Liver (tissue), 9 donors: ENCODE data around the gene CHID1. TPM values are rescaled to one million over a fixed set of nuclear protein-coding genes. Genes with fewer than 3 reads are reported as not detected.

ENCODE experiments used
- DNase-seq: peaks from one replicate; pipeline ENCODE4 v3.0.0-alpha.2; 2017; ENCODE audit warnings: low spot score
- H3K27ac ChIP-seq, 2 donors: one replicate each; pipeline ENCODE4 v1.7.0; 2013; ENCODE audit warnings: inconsistent platforms in 2 of 2, low read length in 2 of 2, control low read depth in 1 of 2, low read depth in 1 of 2, mild to moderate bottlenecking in 1 of 2
- H3K27me3 ChIP-seq, 4 donors: one replicate each; pipeline versions ENCODE4 v1.6.1 to v1.7.0; 2013; ENCODE audit warnings: low read length in 3 of 4, inconsistent platforms in 1 of 4, mild to moderate bottlenecking in 1 of 4, moderate library complexity in 1 of 4; ENCODE audit not compliant: control insufficient read depth in 4 of 4, insufficient read depth in 4 of 4
- H3K36me3 ChIP-seq, 4 donors: one replicate each; pipeline versions ENCODE4 v1.6.1 to v1.7.0; 2013; ENCODE audit warnings: low read length in 3 of 4, mild to moderate bottlenecking in 3 of 4, low read depth in 1 of 4, moderate library complexity in 1 of 4; ENCODE audit not compliant: control insufficient read depth in 4 of 4, insufficient read depth in 3 of 4
- H3K4me1 ChIP-seq, 4 donors: one replicate each; pipeline versions ENCODE4 v1.6.1 to v1.7.0; 2013; ENCODE audit warnings: low read length in 3 of 4, mild to moderate bottlenecking in 3 of 4, moderate library complexity in 1 of 4; ENCODE audit not compliant: control insufficient read depth in 4 of 4, insufficient read depth in 4 of 4
- H3K4me3 ChIP-seq, 3 donors: one replicate each; pipeline versions ENCODE4 v1.6.1 to v1.7.0; 2013; ENCODE audit warnings: low read length in 3 of 3, control low read depth in 1 of 3, low read depth in 1 of 3, mild to moderate bottlenecking in 1 of 3
- H3K9ac ChIP-seq, 2 donors: one replicate each; pipeline ENCODE4 v1.7.0; 2013; ENCODE audit warnings: low read length in 2 of 2, mild to moderate bottlenecking in 2 of 2, moderate library complexity in 2 of 2, control low read depth in 1 of 2, low read depth in 1 of 2
- H3K9me3 ChIP-seq, 4 donors: one replicate each; pipeline versions ENCODE4 v1.6.1 to v1.7.0; 2013; ENCODE audit warnings: low read length in 3 of 4; ENCODE audit not compliant: control insufficient read depth in 4 of 4
- ATF3 ChIP-seq: IDR thresholded peaks from 2 replicates; pipeline ENCODE4 v1.6.1; 2016; ENCODE audit warnings: antibody characterized with exemption
- EGR1 ChIP-seq, 2 donors: IDR thresholded peaks; 2 replicates each; pipeline ENCODE4 v1.6.1; 2016 to 2018; ENCODE audit warnings: antibody characterized with exemption in 2 of 2, low read depth in 2 of 2
- FOXA1 ChIP-seq: IDR thresholded peaks from 2 replicates; pipeline ENCODE4 v1.6.1; 2016; ENCODE audit warnings: antibody characterized with exemption
- FOXA2 ChIP-seq: IDR thresholded peaks from 2 replicates; pipeline ENCODE4 v1.6.1; 2016; ENCODE audit warnings: antibody characterized with exemption
- GABPA ChIP-seq, 2 donors: IDR thresholded peaks in 1 of 2; conservative IDR thresholded peaks in 1 of 2; 2 replicates each; pipeline ENCODE4 v1.6.1; 2016; ENCODE audit warnings: antibody characterized with exemption in 2 of 2, mild to moderate bottlenecking in 1 of 2, moderate library complexity in 1 of 2
- HNF4A ChIP-seq, 2 donors: conservative IDR thresholded peaks; 2 replicates each; pipeline ENCODE4 v1.6.1; 2016; ENCODE audit warnings: antibody characterized with exemption in 2 of 2, mild to moderate bottlenecking in 2 of 2
- HNF4G ChIP-seq: IDR thresholded peaks from 2 replicates; pipeline ENCODE4 v1.6.1; 2016; ENCODE audit warnings: antibody characterized with exemption
- JUND ChIP-seq, 2 donors: IDR thresholded peaks; 2 replicates each; pipeline ENCODE4 v1.6.1; 2016; ENCODE audit warnings: antibody characterized with exemption in 2 of 2
- NR2F2 ChIP-seq: IDR thresholded peaks from 2 replicates; pipeline ENCODE4 v1.6.1; 2016; ENCODE audit warnings: antibody characterized with exemption
- RAD21 ChIP-seq, 2 donors: IDR thresholded peaks; 2 replicates each; pipeline ENCODE4 v1.6.1; 2016; ENCODE audit warnings: antibody characterized with exemption in 2 of 2, mild to moderate bottlenecking in 2 of 2
- RXRA ChIP-seq, 2 donors: IDR thresholded peaks; 2 replicates each; pipeline ENCODE4 v1.6.1; 2017 to 2018; ENCODE audit warnings: antibody characterized with exemption in 2 of 2, mild to moderate bottlenecking in 1 of 2
- SP1 ChIP-seq: IDR thresholded peaks from 2 replicates; pipeline ENCODE4 v1.6.1; 2018; ENCODE audit warnings: antibody characterized with exemption, mild to moderate bottlenecking
- TAF1 ChIP-seq: conservative IDR thresholded peaks from 2 replicates; pipeline ENCODE4 v1.6.1; 2016; ENCODE audit warnings: antibody characterized with exemption, mild to moderate bottlenecking
- YY1 ChIP-seq: IDR thresholded peaks from 2 replicates; pipeline ENCODE4 v1.6.1; 2016; ENCODE audit warnings: antibody characterized with exemption, mild to moderate bottlenecking
- WGBS: extraction: QIAGEN DNeasy Blood & Tissue Kit; methylation state at CpG from one replicate; pipeline ENCODE4 v1.1.7; 2013; 5-methylcytosine and 5-hydroxymethylcytosine counted together
- polyA plus RNA-seq, 2 donors: library from polyadenylated mRNA; stranded (reverse) in 1 of 2; unstranded in 1 of 2; fragments of 200-250 nt in 1 of 2; fragments of >200 nt in 1 of 2; fragmentation: Nextera tagmentation in 1 of 2; extraction: Ambion mirVana in 1 of 2; gene quantifications; one replicate each; pipeline versions ENCODE4 v1.2.1 to v1.2.3, GENCODE V29; 2013 to 2015
- total RNA-seq, 2 donors: library from RNA; depleted of rRNA; stranded (reverse); fragments of >200 nt; gene quantifications; one replicate each; pipeline ENCODE4 v1.2.3, GENCODE V29; 2014
- TF ChIP-seq, protein P1 (sequence below): IDR thresholded peaks from 2 replicates; pipeline ENCODE4 v1.6.1; 2016; ENCODE audit warnings: antibody characterized with exemption
- TF ChIP-seq, protein P2 (sequence below): IDR thresholded peaks from 2 replicates; pipeline ENCODE4 v1.6.1; 2016; ENCODE audit warnings: antibody characterized with exemption
- TF ChIP-seq, protein P3 (sequence below): fragments of 150-350 bp; IDR thresholded peaks from 2 replicates; pipeline ENCODE4 v1.5.1; 2017; ENCODE audit warnings: improper control_type of control experiment, low read depth, low read length; ENCODE audit not compliant: missing input control
- TF ChIP-seq, protein P4 (sequence below): IDR thresholded peaks from 2 replicates; pipeline ENCODE4 v1.6.1; 2016; ENCODE audit warnings: antibody characterized with exemption, mild to moderate bottlenecking
- donor health status: healthy.
- donor health status: healthy.
- donor health status: healthy.
- donor health status: healthy.
- donor health status: healthy.

Gene CHID1
- total and polyA plus RNA-seq, 4 donors, result 39.5 to 68.8 (median 59.1) TPM

- Histone ChIP-seq H3K4me1 (no peaks in the 10 kb centered on the region), H3K27me3 (no peaks in the 10 kb centered on the region), H3K36me3 (peaks cover 0 to 9% (median 0%) of the 10 kb centered on the region in 4 donors), H3K9me3 (no peaks in the 10 kb centered on the region), H3K9ac (no peak overlapping the region), H3K27ac (no peak overlapping the region), H3K4me3 (no peak overlapping the region)
- DNase-seq, result no peak
- TF ChIP-seq RXRA (IDR thresholded peaks at IDR 0.05) (no peak), JUND (IDR thresholded peaks at IDR 0.05) (no peak)
- WGBS, result 91% methylated on average over 12 of the region's 12 CpGs
These were observed 41.8 kb downstream of the CHID1 start for GRCh38 chr11:868802-869201.

GRCh38 chr11:868394-868793 lies 42.2 kb downstream of the CHID1 start:
- TF ChIP-seq TAF1 (no peak), EGR1 (IDR thresholded peaks at IDR 0.05; ENCODE audit: low read depth in 2 of 2) (no peak), FOXA2 (no peak), SP1 (no peak), HNF4G (no peak), RXRA (IDR thresholded peaks at IDR 0.05) (no peak), JUND (IDR thresholded peaks at IDR 0.05) (no peak), HNF4A (conservative IDR thresholded peaks at IDR 0.05) (no peak), NR2F2 (no peak), ATF3 (no peak), GABPA (IDR thresholded peaks at IDR 0.05 in 1 of 2, conservative IDR thresholded peaks at IDR 0.05 in 1 of 2) (no peak), FOXA1 (no peak), RAD21 (IDR thresholded peaks at IDR 0.05) (no peak), YY1 (no peak)
- TF ChIP-seq, protein P1, sequence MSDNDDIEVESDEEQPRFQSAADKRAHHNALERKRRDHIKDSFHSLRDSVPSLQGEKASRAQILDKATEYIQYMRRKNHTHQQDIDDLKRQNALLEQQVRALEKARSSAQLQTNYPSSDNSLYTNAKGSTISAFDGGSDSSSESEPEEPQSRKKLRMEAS, result no peak
- TF ChIP-seq, protein P2, sequence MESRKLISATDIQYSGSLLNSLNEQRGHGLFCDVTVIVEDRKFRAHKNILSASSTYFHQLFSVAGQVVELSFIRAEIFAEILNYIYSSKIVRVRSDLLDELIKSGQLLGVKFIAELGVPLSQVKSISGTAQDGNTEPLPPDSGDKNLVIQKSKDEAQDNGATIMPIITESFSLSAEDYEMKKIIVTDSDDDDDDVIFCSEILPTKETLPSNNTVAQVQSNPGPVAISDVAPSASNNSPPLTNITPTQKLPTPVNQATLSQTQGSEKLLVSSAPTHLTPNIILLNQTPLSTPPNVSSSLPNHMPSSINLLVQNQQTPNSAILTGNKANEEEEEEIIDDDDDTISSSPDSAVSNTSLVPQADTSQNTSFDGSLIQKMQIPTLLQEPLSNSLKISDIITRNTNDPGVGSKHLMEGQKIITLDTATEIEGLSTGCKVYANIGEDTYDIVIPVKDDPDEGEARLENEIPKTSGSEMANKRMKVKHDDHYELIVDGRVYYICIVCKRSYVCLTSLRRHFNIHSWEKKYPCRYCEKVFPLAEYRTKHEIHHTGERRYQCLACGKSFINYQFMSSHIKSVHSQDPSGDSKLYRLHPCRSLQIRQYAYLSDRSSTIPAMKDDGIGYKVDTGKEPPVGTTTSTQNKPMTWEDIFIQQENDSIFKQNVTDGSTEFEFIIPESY, result no peak
- TF ChIP-seq, protein P3, sequence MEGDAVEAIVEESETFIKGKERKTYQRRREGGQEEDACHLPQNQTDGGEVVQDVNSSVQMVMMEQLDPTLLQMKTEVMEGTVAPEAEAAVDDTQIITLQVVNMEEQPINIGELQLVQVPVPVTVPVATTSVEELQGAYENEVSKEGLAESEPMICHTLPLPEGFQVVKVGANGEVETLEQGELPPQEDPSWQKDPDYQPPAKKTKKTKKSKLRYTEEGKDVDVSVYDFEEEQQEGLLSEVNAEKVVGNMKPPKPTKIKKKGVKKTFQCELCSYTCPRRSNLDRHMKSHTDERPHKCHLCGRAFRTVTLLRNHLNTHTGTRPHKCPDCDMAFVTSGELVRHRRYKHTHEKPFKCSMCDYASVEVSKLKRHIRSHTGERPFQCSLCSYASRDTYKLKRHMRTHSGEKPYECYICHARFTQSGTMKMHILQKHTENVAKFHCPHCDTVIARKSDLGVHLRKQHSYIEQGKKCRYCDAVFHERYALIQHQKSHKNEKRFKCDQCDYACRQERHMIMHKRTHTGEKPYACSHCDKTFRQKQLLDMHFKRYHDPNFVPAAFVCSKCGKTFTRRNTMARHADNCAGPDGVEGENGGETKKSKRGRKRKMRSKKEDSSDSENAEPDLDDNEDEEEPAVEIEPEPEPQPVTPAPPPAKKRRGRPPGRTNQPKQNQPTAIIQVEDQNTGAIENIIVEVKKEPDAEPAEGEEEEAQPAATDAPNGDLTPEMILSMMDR, result no peak
- TF ChIP-seq, protein P4, sequence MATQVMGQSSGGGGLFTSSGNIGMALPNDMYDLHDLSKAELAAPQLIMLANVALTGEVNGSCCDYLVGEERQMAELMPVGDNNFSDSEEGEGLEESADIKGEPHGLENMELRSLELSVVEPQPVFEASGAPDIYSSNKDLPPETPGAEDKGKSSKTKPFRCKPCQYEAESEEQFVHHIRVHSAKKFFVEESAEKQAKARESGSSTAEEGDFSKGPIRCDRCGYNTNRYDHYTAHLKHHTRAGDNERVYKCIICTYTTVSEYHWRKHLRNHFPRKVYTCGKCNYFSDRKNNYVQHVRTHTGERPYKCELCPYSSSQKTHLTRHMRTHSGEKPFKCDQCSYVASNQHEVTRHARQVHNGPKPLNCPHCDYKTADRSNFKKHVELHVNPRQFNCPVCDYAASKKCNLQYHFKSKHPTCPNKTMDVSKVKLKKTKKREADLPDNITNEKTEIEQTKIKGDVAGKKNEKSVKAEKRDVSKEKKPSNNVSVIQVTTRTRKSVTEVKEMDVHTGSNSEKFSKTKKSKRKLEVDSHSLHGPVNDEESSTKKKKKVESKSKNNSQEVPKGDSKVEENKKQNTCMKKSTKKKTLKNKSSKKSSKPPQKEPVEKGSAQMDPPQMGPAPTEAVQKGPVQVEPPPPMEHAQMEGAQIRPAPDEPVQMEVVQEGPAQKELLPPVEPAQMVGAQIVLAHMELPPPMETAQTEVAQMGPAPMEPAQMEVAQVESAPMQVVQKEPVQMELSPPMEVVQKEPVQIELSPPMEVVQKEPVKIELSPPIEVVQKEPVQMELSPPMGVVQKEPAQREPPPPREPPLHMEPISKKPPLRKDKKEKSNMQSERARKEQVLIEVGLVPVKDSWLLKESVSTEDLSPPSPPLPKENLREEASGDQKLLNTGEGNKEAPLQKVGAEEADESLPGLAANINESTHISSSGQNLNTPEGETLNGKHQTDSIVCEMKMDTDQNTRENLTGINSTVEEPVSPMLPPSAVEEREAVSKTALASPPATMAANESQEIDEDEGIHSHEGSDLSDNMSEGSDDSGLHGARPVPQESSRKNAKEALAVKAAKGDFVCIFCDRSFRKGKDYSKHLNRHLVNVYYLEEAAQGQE, result no peak
- Histone ChIP-seq H3K36me3 (peaks cover 0 to 9% (median under 1%) of the 10 kb centered on the region in 4 donors), H3K27ac (no peak overlapping the region), H3K4me1 (no peaks in the 10 kb centered on the region), H3K9me3 (no peaks in the 10 kb centered on the region), H3K9ac (no peak overlapping the region), H3K4me3 (no peak overlapping the region), H3K27me3 (no peaks in the 10 kb centered on the region)
- DNase-seq, result no peak
- WGBS, result 93% methylated on average over 17 of the region's 17 CpGs
